Ascending aorta (tissue), 2 donors: ENCODE results near the gene PEX11B. TPM values are rescaled to one million over a fixed set of nuclear protein-coding genes. Genes with fewer than 3 reads are reported as not detected.

ENCODE experiments used
- DNase-seq, 2 donors: peaks; one replicate each; pipeline ENCODE4 v3.0.0-alpha.2; 2019; ENCODE audit warnings: low spot score in 2 of 2
- H3K27ac ChIP-seq, 2 donors: fragments of 200-600 bp; sonication (generic); one replicate each; pipeline ENCODE4 v1.5.1; 2016 to 2017; ENCODE audit warnings: mild to moderate bottlenecking in 1 of 2
- H3K27me3 ChIP-seq: fragments of 200-600 bp; sonication (generic); one replicate; pipeline ENCODE4 v1.5.1; 2017
- H3K36me3 ChIP-seq, 2 donors: fragments of 200-600 bp; sonication (generic); one replicate each; pipeline ENCODE4 v1.5.1; 2016
- H3K4me1 ChIP-seq, 2 donors: fragments of 200-600 bp; sonication (generic); one replicate each; pipeline ENCODE4 v1.5.1; 2016 to 2017; ENCODE audit warnings: mild to moderate bottlenecking in 1 of 2
- H3K4me3 ChIP-seq, 2 donors: fragments of 200-600 bp; sonication (generic); one replicate each; pipeline ENCODE4 v1.5.1; 2016 to 2017; ENCODE audit warnings: mild to moderate bottlenecking in 1 of 2
- H3K9me3 ChIP-seq, 2 donors: fragments of 200-600 bp; sonication (generic); one replicate each; pipeline ENCODE4 v1.5.1; 2016
- CTCF ChIP-seq, 3 experiments: fragments of 200-600 bp in 2 of 3; fragments of 450-650 bp in 1 of 3; sonication (generic) in 2 of 3; IDR thresholded peaks; one replicate each; pipeline ENCODE4 v1.5.1; 2016 to 2019; ENCODE audit warnings: antibody characterized with exemption in 3 of 3, mild to moderate bottlenecking in 1 of 3, moderate library complexity in 1 of 3
- intact Hi-C: fragments of 100-400 bp; cut with DNase I; formaldehyde crosslinking; loops from one replicate; pipeline ENCODE4 v1.15.1; 2023
- total RNA-seq: library from RNA; depleted of rRNA; stranded (reverse); fragments of >200 nt; gene quantifications from one replicate; pipeline ENCODE4 v1.1.0, GENCODE V29; 2016

PEX11B gene
- total RNA-seq, 1 donor from 2014 or later = 11.2 TPM

GRCh38 chr1:145906954-145907753, 11.4 kb downstream of the PEX11B start:
- H3K4me1 ChIP-seq = peaks cover 8 to 9% of the 10 kb centered on the region in 2 donors
- intact Hi-C loops = no loop called here
- H3K9me3 ChIP-seq = no peaks in the 10 kb centered on the region
- no peaks in the 10 kb centered on the region for H3K27me3 ChIP-seq
- H3K27ac ChIP-seq = peak overlapping the region; percentile 77 to 86
- TF ChIP-seq CTCF (IDR thresholded peaks at IDR 0.05) = no peak
- H3K4me3 ChIP-seq = peak overlapping the region; percentile 1 to 70
- peaks cover 40 to 64% of the 10 kb centered on the region in 2 donors for H3K36me3 ChIP-seq
- DNase-seq = peak in 1 of 2 donors; percentile 48

GRCh38 chr1:145901312-145902021, 17.1 kb downstream of the PEX11B start:
- Histone ChIP-seq H3K27ac (peak overlapping the region in 1 of 2 donors; percentile 23), H3K4me3 (no peak overlapping the region), H3K27me3 (no peaks in the 10 kb centered on the region), H3K4me1 (no peaks in the 10 kb centered on the region), H3K9me3 (no peaks in the 10 kb centered on the region), H3K36me3 (peaks cover 84 to 99% of the 10 kb centered on the region in 2 donors)
- peak in 1 of 2 donors; percentile 54 for DNase-seq
- no peak for TF ChIP-seq CTCF (IDR thresholded peaks at IDR 0.05)
- intact Hi-C loops = no loop called here

GRCh38 chr1:145898756-145899155, 19.8 kb downstream of the PEX11B start:
- intact Hi-C loops = no loop called here
- H3K36me3 ChIP-seq = peaks cover 81 to 92% of the 10 kb centered on the region in 2 donors

GRCh38 chr1:145897969-145898368, 20.5 kb downstream of the PEX11B start:
- H3K4me3 ChIP-seq = no peak overlapping the region
- no peaks in the 10 kb centered on the region for H3K9me3 ChIP-seq
- H3K27me3 ChIP-seq = no peaks in the 10 kb centered on the region
- intact Hi-C loops = no loop called here
- no peak for DNase-seq
- no peak for TF ChIP-seq CTCF (IDR thresholded peaks at IDR 0.05)
- peaks cover 73 to 91% of the 10 kb centered on the region in 2 donors for H3K36me3 ChIP-seq
- H3K4me1 ChIP-seq = peaks cover 0 to 5% of the 10 kb centered on the region in 2 donors
- H3K27ac ChIP-seq = peak overlapping the region in 1 of 2 donors; percentile 48

More at GRCh38 chr1:145898756-145899155, 19.8 kb downstream of the PEX11B start:
- DNase-seq = no peak
- H3K27ac ChIP-seq = no peak overlapping the region
- H3K9me3 ChIP-seq = no peaks in the 10 kb centered on the region
- TF ChIP-seq CTCF (IDR thresholded peaks at IDR 0.05) = no peak
- H3K4me1 ChIP-seq = no peaks in the 10 kb centered on the region
- H3K4me3 ChIP-seq = no peak overlapping the region
- H3K27me3 ChIP-seq = no peaks in the 10 kb centered on the region

GRCh38 chr1:145895471-145895870, 23.0 kb downstream of the PEX11B start:
- H3K4me1 ChIP-seq = peaks cover 14 to 26% of the 10 kb centered on the region in 2 donors
- peaks cover 51 to 66% of the 10 kb centered on the region in 2 donors for H3K36me3 ChIP-seq
- intact Hi-C loops = no loop called here
- H3K9me3 ChIP-seq = no peaks in the 10 kb centered on the region
- peak overlapping the region; percentile 36 to 42 for H3K27ac ChIP-seq
- no peak for TF ChIP-seq CTCF (IDR thresholded peaks at IDR 0.05)
- no peaks in the 10 kb centered on the region for H3K27me3 ChIP-seq
- no peak for DNase-seq
- no peak overlapping the region for H3K4me3 ChIP-seq
